Neural cell (in vitro differentiated cells): ENCODE data around the gene SMIM35.

Source experiments
- POLR2AphosphoS5 ChIP-seq: IDR thresholded peaks from 2 replicates; pipeline ENCODE4 v1.6.1; 2012
- RAD21 ChIP-seq: fragments of 450-650 bp; conservative IDR thresholded peaks from 2 replicates; pipeline ENCODE4 v1.6.1; 2014; ENCODE audit warnings: antibody characterized with exemption, mild to moderate bottlenecking, moderate library complexity
- TAF1 ChIP-seq: IDR thresholded peaks from 2 replicates; pipeline ENCODE4 v1.6.1; 2012; ENCODE audit warnings: low read depth
- TF ChIP-seq, protein P1 (sequence below): fragments of 450-650 bp; IDR thresholded peaks from 2 replicates; pipeline ENCODE4 v1.5.1; 2014; ENCODE audit warnings: antibody characterized with exemption, mild to moderate bottlenecking, moderate library complexity; ENCODE audit not compliant: poor library complexity, severe bottlenecking
- TF ChIP-seq, protein P2 (sequence below): IDR thresholded peaks from 2 replicates; pipeline ENCODE4 v1.6.1; 2012; ENCODE audit warnings: borderline replicate concordance

DNA sequence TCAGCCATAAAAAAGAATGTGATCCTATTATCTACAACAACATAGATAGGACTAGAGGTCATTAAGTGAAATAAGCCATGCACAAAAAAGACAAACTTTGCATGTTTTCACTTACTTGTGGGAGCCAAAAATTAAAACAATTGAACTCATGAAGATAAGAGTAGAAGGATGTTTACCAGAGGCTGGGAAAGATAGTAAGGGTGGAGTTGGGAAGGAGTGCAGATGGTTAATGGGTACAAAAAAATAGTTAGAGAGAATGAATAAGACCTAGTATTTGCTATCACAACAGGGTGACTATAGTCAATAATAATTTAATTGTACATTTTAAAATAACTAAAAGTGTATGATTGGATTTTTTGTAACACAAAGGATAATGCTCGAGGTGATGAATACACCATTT, 127.8 kb downstream of the SMIM35 start:
- TF ChIP-seq TAF1 (no peak), POLR2AphosphoS5 (no peak), RAD21 (no peak)
- TF ChIP-seq, protein P1, sequence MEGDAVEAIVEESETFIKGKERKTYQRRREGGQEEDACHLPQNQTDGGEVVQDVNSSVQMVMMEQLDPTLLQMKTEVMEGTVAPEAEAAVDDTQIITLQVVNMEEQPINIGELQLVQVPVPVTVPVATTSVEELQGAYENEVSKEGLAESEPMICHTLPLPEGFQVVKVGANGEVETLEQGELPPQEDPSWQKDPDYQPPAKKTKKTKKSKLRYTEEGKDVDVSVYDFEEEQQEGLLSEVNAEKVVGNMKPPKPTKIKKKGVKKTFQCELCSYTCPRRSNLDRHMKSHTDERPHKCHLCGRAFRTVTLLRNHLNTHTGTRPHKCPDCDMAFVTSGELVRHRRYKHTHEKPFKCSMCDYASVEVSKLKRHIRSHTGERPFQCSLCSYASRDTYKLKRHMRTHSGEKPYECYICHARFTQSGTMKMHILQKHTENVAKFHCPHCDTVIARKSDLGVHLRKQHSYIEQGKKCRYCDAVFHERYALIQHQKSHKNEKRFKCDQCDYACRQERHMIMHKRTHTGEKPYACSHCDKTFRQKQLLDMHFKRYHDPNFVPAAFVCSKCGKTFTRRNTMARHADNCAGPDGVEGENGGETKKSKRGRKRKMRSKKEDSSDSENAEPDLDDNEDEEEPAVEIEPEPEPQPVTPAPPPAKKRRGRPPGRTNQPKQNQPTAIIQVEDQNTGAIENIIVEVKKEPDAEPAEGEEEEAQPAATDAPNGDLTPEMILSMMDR = no peak
- TF ChIP-seq, protein P2, sequence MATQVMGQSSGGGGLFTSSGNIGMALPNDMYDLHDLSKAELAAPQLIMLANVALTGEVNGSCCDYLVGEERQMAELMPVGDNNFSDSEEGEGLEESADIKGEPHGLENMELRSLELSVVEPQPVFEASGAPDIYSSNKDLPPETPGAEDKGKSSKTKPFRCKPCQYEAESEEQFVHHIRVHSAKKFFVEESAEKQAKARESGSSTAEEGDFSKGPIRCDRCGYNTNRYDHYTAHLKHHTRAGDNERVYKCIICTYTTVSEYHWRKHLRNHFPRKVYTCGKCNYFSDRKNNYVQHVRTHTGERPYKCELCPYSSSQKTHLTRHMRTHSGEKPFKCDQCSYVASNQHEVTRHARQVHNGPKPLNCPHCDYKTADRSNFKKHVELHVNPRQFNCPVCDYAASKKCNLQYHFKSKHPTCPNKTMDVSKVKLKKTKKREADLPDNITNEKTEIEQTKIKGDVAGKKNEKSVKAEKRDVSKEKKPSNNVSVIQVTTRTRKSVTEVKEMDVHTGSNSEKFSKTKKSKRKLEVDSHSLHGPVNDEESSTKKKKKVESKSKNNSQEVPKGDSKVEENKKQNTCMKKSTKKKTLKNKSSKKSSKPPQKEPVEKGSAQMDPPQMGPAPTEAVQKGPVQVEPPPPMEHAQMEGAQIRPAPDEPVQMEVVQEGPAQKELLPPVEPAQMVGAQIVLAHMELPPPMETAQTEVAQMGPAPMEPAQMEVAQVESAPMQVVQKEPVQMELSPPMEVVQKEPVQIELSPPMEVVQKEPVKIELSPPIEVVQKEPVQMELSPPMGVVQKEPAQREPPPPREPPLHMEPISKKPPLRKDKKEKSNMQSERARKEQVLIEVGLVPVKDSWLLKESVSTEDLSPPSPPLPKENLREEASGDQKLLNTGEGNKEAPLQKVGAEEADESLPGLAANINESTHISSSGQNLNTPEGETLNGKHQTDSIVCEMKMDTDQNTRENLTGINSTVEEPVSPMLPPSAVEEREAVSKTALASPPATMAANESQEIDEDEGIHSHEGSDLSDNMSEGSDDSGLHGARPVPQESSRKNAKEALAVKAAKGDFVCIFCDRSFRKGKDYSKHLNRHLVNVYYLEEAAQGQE = no peak
